Naive thymus-derived CD8-positive, alpha-beta T cell (primary cell): ENCODE data around the gene LYST. TPM values are rescaled to one million over a fixed set of nuclear protein-coding genes. Genes with fewer than 3 reads are reported as not detected.

ENCODE experiments used
- ATAC-seq, 2 donors: fragments of 150-1000 bp; cut with Tn5 transposase in 1 of 2; sonication (Bioruptor Pico), chemical (Tn5 transposase) in 1 of 2; 1 replicate in 1 of 2; 2 replicates in 1 of 2; pipeline ENCODE4 v1.10.0; 2021; ENCODE audit warnings: mild to moderate bottlenecking in 2 of 2, moderate library complexity in 2 of 2
- POLR2A ChIA-PET: fragments of 350-600 bp; sonication (Branson Sonifier 250); formaldehyde crosslinking; loops from one replicate; lab custom pipeline; 2021; ENCODE audit warnings: antibody characterized with exemption; lab: Charles Lee
- DNase-seq, 10 donors: peaks; one replicate each; pipeline versions ENCODE4 v3.0.0 to v3.0.0-alpha.2; 2020 to 2022
- H3K27ac Mint-ChIP-seq, 10 donors: one replicate each; pipeline ENCODE4 v1.8.0; 2020 to 2022; ENCODE audit warnings: mild to moderate bottlenecking in 10 of 10, mixed read lengths in 10 of 10, moderate library complexity in 4 of 10, inconsistent platforms in 1 of 10
- H3K27me3 Mint-ChIP-seq, 5 donors: one replicate each; pipeline ENCODE4 v1.8.0; 2021 to 2022; ENCODE audit warnings: mixed read lengths in 5 of 5
- H3K36me3 Mint-ChIP-seq, 3 donors: one replicate each; pipeline ENCODE4 v1.8.0; 2020 to 2022; ENCODE audit warnings: mixed read lengths in 3 of 3, mild to moderate bottlenecking in 2 of 3, inconsistent platforms in 1 of 3
- H3K4me1 Mint-ChIP-seq, 4 donors: one replicate each; pipeline ENCODE4 v1.8.0; 2021 to 2022; ENCODE audit warnings: mixed read lengths in 4 of 4
- H3K4me3 Mint-ChIP-seq, 10 donors: one replicate each; pipeline ENCODE4 v1.8.0; 2020 to 2022; ENCODE audit warnings: mild to moderate bottlenecking in 10 of 10, mixed read lengths in 10 of 10, moderate library complexity in 6 of 10, inconsistent platforms in 1 of 10
- H3K9me3 Mint-ChIP-seq, 9 donors: one replicate each; pipeline ENCODE4 v1.8.0; 2020 to 2022; ENCODE audit warnings: mixed read lengths in 9 of 9, mild to moderate bottlenecking in 3 of 9, inconsistent platforms in 1 of 9, moderate library complexity in 1 of 9
- polyA plus RNA-seq, 3 donors: library from polyadenylated mRNA; unstranded; fragments of 300-500 nt; fragmentation: Illumina TruSeq; gene quantifications; one replicate each; pipeline ENCODE4 v1.2.3, GENCODE V29; 2021
- total RNA-seq, 8 experiments: library from RNA in 2 of 8; stranded (reverse) in 2 of 8; gene quantifications; one replicate each; pipeline ENCODE4 v1.2.3 and lab custom pipeline; 2021 to 2026

LYST gene
- total and polyA plus RNA-seq, 5 experiments from 2014 or later = 6.4 to 27.2 (median 10.9) TPM

- no peaks in the 10 kb centered on the region for H3K27me3 Mint-ChIP-seq
- peaks cover 0 to 2% (median 0%) of the 10 kb centered on the region in 9 donors for H3K9me3 Mint-ChIP-seq
- no peak overlapping the region for H3K4me3 Mint-ChIP-seq
- H3K27ac Mint-ChIP-seq = no peak overlapping the region
- ATAC-seq (no peak), DNase-seq (no peak)
- peaks cover 7 to 15% (median 11%) of the 10 kb centered on the region in 4 donors for H3K4me1 Mint-ChIP-seq
- H3K36me3 Mint-ChIP-seq = peaks cover 0 to 5% (median 0%) of the 10 kb centered on the region in 3 donors
- POLR2A ChIA-PET = no interaction called here
These were observed 36.2 kb upstream of the LYST start for GRCh38 chr1:235902677-235903542.

- POLR2A ChIA-PET = no interaction called here
- Mint-ChIP-seq H3K9me3 (peaks cover 0 to 2% (median 0%) of the 10 kb centered on the region in 9 donors), H3K27me3 (no peaks in the 10 kb centered on the region), H3K36me3 (peaks cover 0 to 5% (median 0%) of the 10 kb centered on the region in 3 donors), H3K27ac (no peak overlapping the region), H3K4me3 (no peak overlapping the region), H3K4me1 (peaks cover 7 to 12% (median 11%) of the 10 kb centered on the region in 4 donors)
- DNase-seq (no peak), ATAC-seq (no peak)
These were observed 34.8 kb upstream of the LYST start for GRCh38 chr1:235901461-235901860.

- POLR2A ChIA-PET = no interaction called here
These were observed 31.4 kb upstream of the LYST start for GRCh38 chr1:235898126-235898525.

GRCh38 chr1:235893840-235894239 lies 27.1 kb upstream of the LYST start:
- peaks cover 2 to 27% (median 7%) of the 10 kb centered on the region in 4 donors for H3K4me1 Mint-ChIP-seq
- no peaks in the 10 kb centered on the region for H3K9me3 Mint-ChIP-seq
- no peak overlapping the region for H3K27ac Mint-ChIP-seq
- H3K4me3 Mint-ChIP-seq = no peak overlapping the region
- ATAC-seq (no peak), DNase-seq (no peak)
- H3K36me3 Mint-ChIP-seq = peaks cover 0 to 5% (median 0%) of the 10 kb centered on the region in 3 donors
- POLR2A ChIA-PET = interaction anchor here (0.7 kb wide), 1 partner anchor 43 kb away, joined by 5 read pairs; no protein-coding TSS in a partner anchor
- no peaks in the 10 kb centered on the region for H3K27me3 Mint-ChIP-seq

More at GRCh38 chr1:235898126-235898525, 31.4 kb upstream of the LYST start:
- ATAC-seq (no peak), DNase-seq (no peak)
- Mint-ChIP-seq H3K4me1 (peaks cover 8 to 20% (median 12%) of the 10 kb centered on the region in 4 donors), H3K27me3 (no peaks in the 10 kb centered on the region), H3K9me3 (no peaks in the 10 kb centered on the region), H3K27ac (peak overlapping the region in 1 of 10 donors; percentile 53), H3K36me3 (peaks cover 0 to 5% (median 0%) of the 10 kb centered on the region in 3 donors), H3K4me3 (no peak overlapping the region)

- ATAC-seq = no peak
- POLR2A ChIA-PET = no interaction called here
These were observed 26.2 kb upstream of the LYST start for GRCh38 chr1:235892734-235893413.

GRCh38 chr1:235892202-235892601 lies 25.5 kb upstream of the LYST start:
- DNase-seq (no peak), ATAC-seq (no peak)
- Mint-ChIP-seq H3K4me1 (peaks cover 6 to 42% (median 17%) of the 10 kb centered on the region in 4 donors), H3K9me3 (no peaks in the 10 kb centered on the region), H3K4me3 (no peak overlapping the region), H3K36me3 (no peaks in the 10 kb centered on the region), H3K27ac (peak overlapping the region in 2 of 10 donors; percentile 65 to 79), H3K27me3 (no peaks in the 10 kb centered on the region)
- POLR2A ChIA-PET = no interaction called here

More at GRCh38 chr1:235892734-235893413, 26.2 kb upstream of the LYST start:
- H3K4me3 Mint-ChIP-seq = no peak overlapping the region
- no peaks in the 10 kb centered on the region for H3K9me3 Mint-ChIP-seq
- DNase-seq = no peak
- no peaks in the 10 kb centered on the region for H3K36me3 Mint-ChIP-seq
- peaks cover 7 to 36% (median 11%) of the 10 kb centered on the region in 4 donors for H3K4me1 Mint-ChIP-seq
- H3K27me3 Mint-ChIP-seq = no peaks in the 10 kb centered on the region
- H3K27ac Mint-ChIP-seq = no peak overlapping the region

GRCh38 chr1:235888119-235888643 lies 21.5 kb upstream of the LYST start:
- peak; percentile 94 for ATAC-seq
- peak in 6 of 10 donors; percentile 3 to 43 (median 26) for DNase-seq
- POLR2A ChIA-PET = no interaction called here

GRCh38 chr1:235887676-235888075 lies 21.0 kb upstream of the LYST start:
- Mint-ChIP-seq H3K4me1 (peaks cover 7 to 44% (median 21%) of the 10 kb centered on the region in 4 donors), H3K4me3 (peak overlapping the region in 2 of 10 donors; percentile 62 to 65), H3K36me3 (no peaks in the 10 kb centered on the region), H3K27me3 (no peaks in the 10 kb centered on the region), H3K9me3 (no peaks in the 10 kb centered on the region), H3K27ac (peak overlapping the region in 8 of 10 donors; percentile 56 to 98 (median 83))
- POLR2A ChIA-PET = no interaction called here
- no peak for ATAC-seq
- no peak for DNase-seq

More at GRCh38 chr1:235888119-235888643, 21.5 kb upstream of the LYST start:
- H3K36me3 Mint-ChIP-seq = no peaks in the 10 kb centered on the region
- H3K4me3 Mint-ChIP-seq = peak overlapping the region; percentile 61 to 88 (median 78)
- no peaks in the 10 kb centered on the region for H3K9me3 Mint-ChIP-seq
- H3K4me1 Mint-ChIP-seq = peaks cover 7 to 49% (median 21%) of the 10 kb centered on the region in 4 donors
- H3K27me3 Mint-ChIP-seq = no peaks in the 10 kb centered on the region
- peak overlapping the region; percentile 74 to 98 (median 93) for H3K27ac Mint-ChIP-seq

GRCh38 chr1:235885655-235886262 lies 19.1 kb upstream of the LYST start:
- peaks cover 7 to 43% (median 21%) of the 10 kb centered on the region in 4 donors for H3K4me1 Mint-ChIP-seq
- DNase-seq (no peak), ATAC-seq (no peak)
- POLR2A ChIA-PET = no interaction called here
- H3K4me3 Mint-ChIP-seq = no peak overlapping the region
- H3K9me3 Mint-ChIP-seq = no peaks in the 10 kb centered on the region
- peak overlapping the region in 3 of 10 donors; percentile 26 to 80 (median 33) for H3K27ac Mint-ChIP-seq
- no peaks in the 10 kb centered on the region for H3K27me3 Mint-ChIP-seq
- H3K36me3 Mint-ChIP-seq = no peaks in the 10 kb centered on the region

- Mint-ChIP-seq H3K36me3 (no peaks in the 10 kb centered on the region), H3K4me3 (no peak overlapping the region), H3K4me1 (peaks cover 5 to 57% (median 17%) of the 10 kb centered on the region in 4 donors), H3K9me3 (no peaks in the 10 kb centered on the region), H3K27ac (peak overlapping the region in 2 of 10 donors; percentile 36 to 52), H3K27me3 (no peaks in the 10 kb centered on the region)
- ATAC-seq = no peak
- no peak for DNase-seq
- POLR2A ChIA-PET = no interaction called here
These were observed 16.7 kb upstream of the LYST start for GRCh38 chr1:235883261-235883927.

- Mint-ChIP-seq H3K27me3 (no peaks in the 10 kb centered on the region), H3K9me3 (no peaks in the 10 kb centered on the region), H3K4me1 (peaks cover 3 to 58% (median 11%) of the 10 kb centered on the region in 4 donors), H3K36me3 (no peaks in the 10 kb centered on the region), H3K4me3 (peak overlapping the region in 1 of 10 donors; percentile 43), H3K27ac (peak overlapping the region in 1 of 10 donors; percentile 52)
- ATAC-seq = no peak
- DNase-seq = no peak
- POLR2A ChIA-PET = no interaction called here
These were observed 16.1 kb upstream of the LYST start for GRCh38 chr1:235882816-235883215.
